Fibroblast of lung (primary cell): ENCODE results near the gene KRTAP3-2.

Experiments
- CTCF ChIP-seq, 2 donors: IDR thresholded peaks in 1 of 2; conservative IDR thresholded peaks in 1 of 2; 1 replicate in 1 of 2; 2 replicates in 1 of 2; pipeline ENCODE4 v1.5.1; 2011 to 2012; ENCODE audit warnings: low read length in 2 of 2, control low read depth in 1 of 2, inconsistent platforms in 1 of 2, low read depth in 1 of 2, mild to moderate bottlenecking in 1 of 2
- EZH2 ChIP-seq: IDR thresholded peaks from 2 replicates; pipeline ENCODE4 v1.5.1; 2012; ENCODE audit warnings: low read length, control low read depth, mild to moderate bottlenecking; ENCODE audit errors: missing control alignments

- TF ChIP-seq EZH2 (no peak), CTCF (conservative IDR thresholded peaks at IDR 0.05 in 1 of 2, IDR thresholded peaks at IDR 0.05 in 1 of 2; ENCODE audit: low read depth in 1 of 2, low read length in 2 of 2) (no peak)
Measured at GRCh38 chr17:40980596-40980995, 19.1 kb downstream of the KRTAP3-2 start.
